GM23338 (cell line): Measurements from ENCODE around the gene JAKMIP2. TPM values are rescaled to one million over a fixed set of nuclear protein-coding genes. Genes with fewer than 3 reads are reported as not detected.
A peak's percentile ranks its signal among the peaks of the same experiment; 100 is the strongest.

ENCODE experiments used
- ATAC-seq: fragments of 200-7000 bp; cut with Tn5 transposase; 3 replicates; pipeline ENCODE4 v1.9.1; 2020
- DNase-seq: peaks from one replicate; pipeline ENCODE4 v3.0.0-alpha.2; 2015; ENCODE audit warnings: low spot score
- H2AFZ ChIP-seq: fragments of 200-600 bp; sonication (generic); 2 replicates; pipeline ENCODE4 v1.8.0; 2016; ENCODE audit warnings: antibody characterized with exemption, mild to moderate bottlenecking, moderate library complexity
- H3F3A ChIP-seq: fragments of 200-600 bp; sonication (generic); replicated peaks from 2 replicates; pipeline ENCODE4 v1.8.0; 2017; ENCODE audit warnings: antibody characterized with exemption, mixed run types, low read depth
- H3K27ac ChIP-seq: fragments of 200-600 bp; sonication (generic); 2 replicates; pipeline ENCODE4 v1.6.1; 2016; ENCODE audit warnings: low read depth
- H3K27me3 ChIP-seq: fragments of 200-600 bp; sonication (generic); 2 replicates; pipeline ENCODE4 v1.8.0; 2016; ENCODE audit warnings: mild to moderate bottlenecking, mixed run types, moderate library complexity; ENCODE audit not compliant: insufficient read depth
- H3K36me3 ChIP-seq: fragments of 200-600 bp; sonication (generic); 2 replicates; pipeline ENCODE4 v1.8.0; 2016; ENCODE audit warnings: mild to moderate bottlenecking; ENCODE audit not compliant: insufficient read depth
- H3K4me1 ChIP-seq: fragments of 200-600 bp; sonication (generic); 2 replicates; pipeline ENCODE4 v1.8.0; 2016; ENCODE audit warnings: mild to moderate bottlenecking, moderate library complexity; ENCODE audit not compliant: insufficient read depth
- H3K4me2 ChIP-seq: fragments of 200-600 bp; sonication (generic); 2 replicates; pipeline ENCODE4 v1.7.1; 2017; ENCODE audit warnings: mixed run types
- H3K4me3 ChIP-seq: fragments of 200-600 bp; sonication (generic); 2 replicates; pipeline ENCODE4 v1.6.1; 2016; ENCODE audit warnings: mixed run types
- H3K79me2 ChIP-seq: fragments of 200-600 bp; sonication (generic); replicated peaks from 2 replicates; pipeline ENCODE4 v1.8.0; 2017; ENCODE audit warnings: mild to moderate bottlenecking; ENCODE audit not compliant: insufficient read depth
- H3K9me2 ChIP-seq: fragments of 200-600 bp; sonication (generic); 2 replicates; pipeline ENCODE4 v1.8.0; 2017; ENCODE audit not compliant: insufficient read depth
- H4K20me1 ChIP-seq: fragments of 200-600 bp; sonication (generic); replicated peaks from 2 replicates; pipeline ENCODE4 v1.8.0; 2017; ENCODE audit warnings: mild to moderate bottlenecking; ENCODE audit not compliant: insufficient read depth
- H3K27ac Mint-ChIP-seq: 2 replicates; pipeline ENCODE4 v1.8.0; 2020; ENCODE audit warnings: inconsistent platforms, mild to moderate bottlenecking, moderate library complexity, mixed read lengths
- H3K27me3 Mint-ChIP-seq: 3 replicates; pipeline ENCODE4 v1.8.0; 2022; ENCODE audit warnings: low read depth, mild to moderate bottlenecking, moderate library complexity, mixed read lengths, inconsistent platforms; ENCODE audit not compliant: insufficient read depth, poor library complexity
- H3K36me3 Mint-ChIP-seq: 3 replicates; pipeline ENCODE4 v1.8.0; 2021; ENCODE audit warnings: low read depth, mild to moderate bottlenecking, inconsistent platforms, moderate library complexity, mixed read lengths
- H3K4me1 Mint-ChIP-seq: 3 replicates; pipeline ENCODE4 v1.8.0; 2020; ENCODE audit warnings: mild to moderate bottlenecking, inconsistent platforms, mixed read lengths
- H3K4me3 Mint-ChIP-seq: 3 replicates; pipeline ENCODE4 v1.8.0; 2021; ENCODE audit warnings: moderate library complexity, mild to moderate bottlenecking, inconsistent platforms, mixed read lengths
- H3K9me3 Mint-ChIP-seq: 3 replicates; pipeline ENCODE4 v1.8.0; 2020; ENCODE audit warnings: moderate library complexity, mild to moderate bottlenecking, inconsistent platforms, mixed read lengths
- CREB1 ChIP-seq: fragments of 250-450 bp; sonication (Bioruptor Pico); IDR thresholded peaks from 2 replicates; pipeline ENCODE4 v1.5.0; 2020; ENCODE audit warnings: low read depth, mild to moderate bottlenecking, moderate library complexity
- ETS1 ChIP-seq: IDR thresholded peaks from 2 replicates; pipeline ENCODE4 v1.6.1; 2016; ENCODE audit warnings: antibody characterized with exemption
- EZH2 ChIP-seq: fragments of 200-600 bp; sonication (generic); IDR thresholded peaks from one replicate; pipeline ENCODE4 v1.8.0; 2017; ENCODE audit warnings: antibody characterized with exemption, mild to moderate bottlenecking, low read depth; ENCODE audit not compliant: unreplicated experiment
- NANOG ChIP-seq: IDR thresholded peaks from 2 replicates; pipeline ENCODE4 v1.6.1; 2016; ENCODE audit warnings: antibody characterized with exemption, borderline replicate concordance
- POLR2AphosphoS5 ChIP-seq: IDR thresholded peaks from 2 replicates; pipeline ENCODE4 v1.6.1; 2016; ENCODE audit warnings: antibody characterized with exemption, low read depth
- STAT1 ChIP-seq: IDR thresholded peaks from one replicate; pipeline ENCODE4 v1.6.1; 2016; ENCODE audit warnings: antibody characterized with exemption; ENCODE audit not compliant: unreplicated experiment
- ZNF331 ChIP-seq: fragments of 250-450 bp; sonication (Bioruptor Pico); IDR thresholded peaks from 2 replicates; pipeline ENCODE4 v1.5.0; 2020; ENCODE audit warnings: low read depth, mild to moderate bottlenecking, moderate library complexity
- polyA plus RNA-seq: library from polyadenylated mRNA; unstranded; fragments of >200 nt; fragmentation: Nextera tagmentation; extraction: Ambion mirVana; gene quantifications from 2 replicates; pipeline ENCODE4 v1.2.1, GENCODE V29; 2016
- total RNA-seq: library from RNA; depleted of rRNA; stranded (reverse); fragments of >200 nt; shearing (Covaris generic); gene quantifications from 2 replicates; pipeline ENCODE4 v1.2.3, GENCODE V29; 2014
- TF ChIP-seq, protein P1 (sequence below): fragments of 250-450 bp; sonication (Bioruptor Pico); IDR thresholded peaks from 2 replicates; pipeline ENCODE4 v1.5.0; 2020; ENCODE audit warnings: mild to moderate bottlenecking, moderate library complexity
- TF ChIP-seq, protein P2 (sequence below): IDR thresholded peaks from one replicate; pipeline ENCODE4 v1.6.1; 2018; ENCODE audit warnings: antibody characterized with exemption; ENCODE audit not compliant: unreplicated experiment

JAKMIP2 gene
- total and polyA plus RNA-seq, 2 experiments from 2014 or later = 20.5 to 27.2 TPM

GRCh38 chr5:147773587-147773986 lies 8.9 kb downstream of the JAKMIP2 start (continued):
- TF ChIP-seq, protein P1, sequence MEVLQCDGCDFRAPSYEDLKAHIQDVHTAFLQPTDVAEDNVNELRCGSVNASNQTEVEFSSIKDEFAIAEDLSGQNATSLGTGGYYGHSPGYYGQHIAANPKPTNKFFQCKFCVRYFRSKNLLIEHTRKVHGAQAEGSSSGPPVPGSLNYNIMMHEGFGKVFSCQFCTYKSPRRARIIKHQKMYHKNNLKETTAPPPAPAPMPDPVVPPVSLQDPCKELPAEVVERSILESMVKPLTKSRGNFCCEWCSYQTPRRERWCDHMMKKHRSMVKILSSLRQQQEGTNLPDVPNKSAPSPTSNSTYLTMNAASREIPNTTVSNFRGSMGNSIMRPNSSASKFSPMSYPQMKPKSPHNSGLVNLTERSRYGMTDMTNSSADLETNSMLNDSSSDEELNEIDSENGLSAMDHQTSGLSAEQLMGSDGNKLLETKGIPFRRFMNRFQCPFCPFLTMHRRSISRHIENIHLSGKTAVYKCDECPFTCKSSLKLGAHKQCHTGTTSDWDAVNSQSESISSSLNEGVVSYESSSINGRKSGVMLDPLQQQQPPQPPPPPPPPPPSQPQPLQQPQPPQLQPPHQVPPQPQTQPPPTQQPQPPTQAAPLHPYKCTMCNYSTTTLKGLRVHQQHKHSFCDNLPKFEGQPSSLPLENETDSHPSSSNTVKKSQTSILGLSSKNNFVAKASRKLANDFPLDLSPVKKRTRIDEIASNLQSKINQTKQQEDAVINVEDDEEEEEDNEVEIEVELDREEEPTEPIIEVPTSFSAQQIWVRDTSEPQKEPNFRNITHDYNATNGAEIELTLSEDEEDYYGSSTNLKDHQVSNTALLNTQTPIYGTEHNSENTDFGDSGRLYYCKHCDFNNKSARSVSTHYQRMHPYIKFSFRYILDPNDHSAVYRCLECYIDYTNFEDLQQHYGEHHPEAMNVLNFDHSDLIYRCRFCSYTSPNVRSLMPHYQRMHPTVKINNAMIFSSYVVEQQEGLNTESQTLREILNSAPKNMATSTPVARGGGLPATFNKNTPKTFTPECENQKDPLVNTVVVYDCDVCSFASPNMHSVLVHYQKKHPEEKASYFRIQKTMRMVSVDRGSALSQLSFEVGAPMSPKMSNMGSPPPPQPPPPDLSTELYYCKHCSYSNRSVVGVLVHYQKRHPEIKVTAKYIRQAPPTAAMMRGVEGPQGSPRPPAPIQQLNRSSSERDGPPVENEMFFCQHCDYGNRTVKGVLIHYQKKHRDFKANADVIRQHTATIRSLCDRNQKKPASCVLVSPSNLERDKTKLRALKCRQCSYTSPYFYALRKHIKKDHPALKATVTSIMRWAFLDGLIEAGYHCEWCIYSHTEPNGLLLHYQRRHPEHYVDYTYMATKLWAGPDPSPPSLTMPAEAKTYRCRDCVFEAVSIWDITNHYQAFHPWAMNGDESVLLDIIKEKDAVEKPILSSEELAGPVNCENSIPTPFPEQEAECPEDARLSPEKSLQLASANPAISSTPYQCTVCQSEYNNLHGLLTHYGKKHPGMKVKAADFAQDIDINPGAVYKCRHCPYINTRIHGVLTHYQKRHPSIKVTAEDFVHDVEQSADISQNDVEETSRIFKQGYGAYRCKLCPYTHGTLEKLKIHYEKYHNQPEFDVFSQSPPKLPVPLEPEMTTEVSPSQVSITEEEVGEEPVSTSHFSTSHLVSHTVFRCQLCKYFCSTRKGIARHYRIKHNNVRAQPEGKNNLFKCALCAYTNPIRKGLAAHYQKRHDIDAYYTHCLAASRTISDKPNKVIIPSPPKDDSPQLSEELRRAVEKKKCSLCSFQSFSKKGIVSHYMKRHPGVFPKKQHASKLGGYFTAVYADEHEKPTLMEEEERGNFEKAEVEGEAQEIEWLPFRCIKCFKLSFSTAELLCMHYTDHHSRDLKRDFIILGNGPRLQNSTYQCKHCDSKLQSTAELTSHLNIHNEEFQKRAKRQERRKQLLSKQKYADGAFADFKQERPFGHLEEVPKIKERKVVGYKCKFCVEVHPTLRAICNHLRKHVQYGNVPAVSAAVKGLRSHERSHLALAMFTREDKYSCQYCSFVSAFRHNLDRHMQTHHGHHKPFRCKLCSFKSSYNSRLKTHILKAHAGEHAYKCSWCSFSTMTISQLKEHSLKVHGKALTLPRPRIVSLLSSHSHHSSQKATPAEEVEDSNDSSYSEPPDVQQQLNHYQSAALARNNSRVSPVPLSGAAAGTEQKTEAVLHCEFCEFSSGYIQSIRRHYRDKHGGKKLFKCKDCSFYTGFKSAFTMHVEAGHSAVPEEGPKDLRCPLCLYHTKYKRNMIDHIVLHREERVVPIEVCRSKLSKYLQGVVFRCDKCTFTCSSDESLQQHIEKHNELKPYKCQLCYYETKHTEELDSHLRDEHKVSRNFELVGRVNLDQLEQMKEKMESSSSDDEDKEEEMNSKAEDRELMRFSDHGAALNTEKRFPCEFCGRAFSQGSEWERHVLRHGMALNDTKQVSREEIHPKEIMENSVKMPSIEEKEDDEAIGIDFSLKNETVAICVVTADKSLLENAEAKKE (CRISPR knock-in tag) = no peak
- TF ChIP-seq POLR2AphosphoS5 (no peak), ZNF331 (CRISPR knock-in tag) (no peak)

DNA sequence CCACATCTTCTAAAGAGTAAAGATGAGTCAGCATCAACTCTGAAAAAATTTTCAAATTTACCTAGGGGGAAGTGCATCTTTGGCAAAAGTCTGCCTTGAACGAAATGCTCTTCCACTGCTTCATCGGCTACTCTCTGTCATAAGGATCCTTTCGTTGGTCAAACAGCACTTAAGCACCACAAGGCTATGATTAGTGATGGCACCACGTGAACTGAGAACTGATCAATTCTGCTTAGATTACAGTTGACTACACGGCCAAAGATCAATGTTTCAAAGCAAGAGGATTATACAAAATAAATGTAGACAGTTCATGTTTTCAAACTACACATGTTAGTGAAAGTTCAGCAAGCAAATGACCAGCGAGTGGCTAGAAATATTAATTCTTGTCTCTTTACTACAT lies 9.4 kb downstream of the JAKMIP2 start:
- DNase-seq (no peak), ATAC-seq (peak; percentile 37; the same call in 2 of the 3 replicates)
- Histone ChIP-seq H3F3A (no peaks in the 10 kb centered on the region), H3K36me3 (no peaks in the 10 kb centered on the region), H3K4me3 (no peak overlapping the region), H3K9me2 (no peaks in the 10 kb centered on the region), H3K79me2 (peaks cover 87% of the 10 kb centered on the region), H3K4me1 (peaks cover 26% of the 10 kb centered on the region), H3K4me2 (peak overlapping the region; percentile 21; the same call in 1 of the 2 replicates), H3K27me3 (no peaks in the 10 kb centered on the region), H2AFZ (no peak overlapping the region), H4K20me1 (no peaks in the 10 kb centered on the region; the same call in 1 of the 2 replicates), H3K27ac (peak overlapping the region; percentile 55; the same call in 1 of the 2 replicates)
- peak overlapping the region; percentile 30; the same call in 1 of the 2 replicates for H3K27ac Mint-ChIP-seq
- H3K27me3 Mint-ChIP-seq = peaks cover 2% of the 10 kb centered on the region
- H3K4me3 Mint-ChIP-seq = no peak overlapping the region
- H3K9me3 Mint-ChIP-seq = peaks cover 17% of the 10 kb centered on the region
- H3K36me3 Mint-ChIP-seq = peaks cover 21% of the 10 kb centered on the region
- peaks cover 29% of the 10 kb centered on the region for H3K4me1 Mint-ChIP-seq
- TF ChIP-seq POLR2AphosphoS5 (no peak), ETS1 (no peak), CREB1 (CRISPR knock-in tag) (no peak), STAT1 (no peak), NANOG (no peak), EZH2 (no peak)
- TF ChIP-seq, protein P2, sequence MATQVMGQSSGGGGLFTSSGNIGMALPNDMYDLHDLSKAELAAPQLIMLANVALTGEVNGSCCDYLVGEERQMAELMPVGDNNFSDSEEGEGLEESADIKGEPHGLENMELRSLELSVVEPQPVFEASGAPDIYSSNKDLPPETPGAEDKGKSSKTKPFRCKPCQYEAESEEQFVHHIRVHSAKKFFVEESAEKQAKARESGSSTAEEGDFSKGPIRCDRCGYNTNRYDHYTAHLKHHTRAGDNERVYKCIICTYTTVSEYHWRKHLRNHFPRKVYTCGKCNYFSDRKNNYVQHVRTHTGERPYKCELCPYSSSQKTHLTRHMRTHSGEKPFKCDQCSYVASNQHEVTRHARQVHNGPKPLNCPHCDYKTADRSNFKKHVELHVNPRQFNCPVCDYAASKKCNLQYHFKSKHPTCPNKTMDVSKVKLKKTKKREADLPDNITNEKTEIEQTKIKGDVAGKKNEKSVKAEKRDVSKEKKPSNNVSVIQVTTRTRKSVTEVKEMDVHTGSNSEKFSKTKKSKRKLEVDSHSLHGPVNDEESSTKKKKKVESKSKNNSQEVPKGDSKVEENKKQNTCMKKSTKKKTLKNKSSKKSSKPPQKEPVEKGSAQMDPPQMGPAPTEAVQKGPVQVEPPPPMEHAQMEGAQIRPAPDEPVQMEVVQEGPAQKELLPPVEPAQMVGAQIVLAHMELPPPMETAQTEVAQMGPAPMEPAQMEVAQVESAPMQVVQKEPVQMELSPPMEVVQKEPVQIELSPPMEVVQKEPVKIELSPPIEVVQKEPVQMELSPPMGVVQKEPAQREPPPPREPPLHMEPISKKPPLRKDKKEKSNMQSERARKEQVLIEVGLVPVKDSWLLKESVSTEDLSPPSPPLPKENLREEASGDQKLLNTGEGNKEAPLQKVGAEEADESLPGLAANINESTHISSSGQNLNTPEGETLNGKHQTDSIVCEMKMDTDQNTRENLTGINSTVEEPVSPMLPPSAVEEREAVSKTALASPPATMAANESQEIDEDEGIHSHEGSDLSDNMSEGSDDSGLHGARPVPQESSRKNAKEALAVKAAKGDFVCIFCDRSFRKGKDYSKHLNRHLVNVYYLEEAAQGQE = no peak
